HCT116 (cell line): ENCODE data around the gene ELMOD3.

Experiments used
- CBX3 ChIP-seq: IDR thresholded peaks from 2 replicates; pipeline ENCODE4 v1.6.1; 2012; ENCODE audit warnings: low read depth
- CEBPB ChIP-seq: IDR thresholded peaks from 2 replicates; pipeline ENCODE4 v1.6.1; 2012; ENCODE audit warnings: low read depth
- CTCF ChIP-seq, 3 experiments: fragments of 200-600 bp in 1 of 3; sonication (generic) in 1 of 3; IDR thresholded peaks in 2 of 3; conservative IDR thresholded peaks in 1 of 3; 2 replicates each; pipeline ENCODE4 v1.5.1; 2012 to 2017; ENCODE audit warnings: low read depth in 2 of 3, low read length in 2 of 3, antibody characterized with exemption in 1 of 3, borderline replicate concordance in 1 of 3, control low read depth in 1 of 3, mild to moderate bottlenecking in 1 of 3, mixed read lengths in 1 of 3, mixed run types in 1 of 3, moderate library complexity in 1 of 3; ENCODE audit not compliant: insufficient read depth in 1 of 3
- EZH2 ChIP-seq: fragments of 200-600 bp; sonication (generic); IDR thresholded peaks from 2 replicates; pipeline ENCODE4 v1.6.1; 2017; ENCODE audit warnings: antibody characterized with exemption, mixed run types
- EZH2phosphoT487 ChIP-seq: fragments of 200-600 bp; IDR thresholded peaks from 2 replicates; pipeline ENCODE4 v1.6.1; 2018; ENCODE audit warnings: antibody characterized with exemption, borderline replicate concordance
- MAX ChIP-seq: IDR thresholded peaks from 2 replicates; pipeline ENCODE4 v1.6.1; 2012
- POLR2A ChIP-seq: IDR thresholded peaks from 2 replicates; pipeline ENCODE4 v1.7.0; 2011; ENCODE audit warnings: borderline replicate concordance; ENCODE audit not compliant: insufficient read depth, insufficient read length; ENCODE audit errors: extremely low read depth
- RAD21 ChIP-seq: IDR thresholded peaks from 2 replicates; pipeline ENCODE4 v1.6.1; 2012; ENCODE audit warnings: low read depth, mild to moderate bottlenecking
- REST ChIP-seq: IDR thresholded peaks from 2 replicates; pipeline ENCODE4 v1.6.1; 2012; ENCODE audit warnings: low read depth

- TF ChIP-seq EZH2phosphoT487 (no peak), CTCF (IDR thresholded peaks at IDR 0.05 in 2 of 3, conservative IDR thresholded peaks at IDR 0.05 in 1 of 3; ENCODE audit: borderline replicate concordance in 1 of 3, insufficient read depth in 1 of 3, low read depth in 2 of 3, low read length in 2 of 3) (no peak), EZH2 (no peak), CEBPB (no peak), REST (no peak), CBX3 (no peak), MAX (no peak), RAD21 (no peak), POLR2A (no peak)
These were observed 44.0 kb downstream of the ELMOD3 start for GRCh38 chr2:85398426-85399182.
